Stimulated activated CD4-positive, alpha-beta T cell treated with anti-CD3 and anti-CD28 coated beads, Interleukin-2, amount 100 ng/mL, for 48 hours (primary cell): ENCODE data around the gene SEPTIN7.
"Not testable (repeated sequence)": the region's sequence is repeated elsewhere in the genome, so short reads cannot be mapped to it uniquely, and the experiment has no call there.

Experiments used
- DNase-seq, 2 donors: peaks; one replicate each; pipeline ENCODE4 v3.0.0-alpha.2; 2020

Gene SEPTIN7

DNA sequence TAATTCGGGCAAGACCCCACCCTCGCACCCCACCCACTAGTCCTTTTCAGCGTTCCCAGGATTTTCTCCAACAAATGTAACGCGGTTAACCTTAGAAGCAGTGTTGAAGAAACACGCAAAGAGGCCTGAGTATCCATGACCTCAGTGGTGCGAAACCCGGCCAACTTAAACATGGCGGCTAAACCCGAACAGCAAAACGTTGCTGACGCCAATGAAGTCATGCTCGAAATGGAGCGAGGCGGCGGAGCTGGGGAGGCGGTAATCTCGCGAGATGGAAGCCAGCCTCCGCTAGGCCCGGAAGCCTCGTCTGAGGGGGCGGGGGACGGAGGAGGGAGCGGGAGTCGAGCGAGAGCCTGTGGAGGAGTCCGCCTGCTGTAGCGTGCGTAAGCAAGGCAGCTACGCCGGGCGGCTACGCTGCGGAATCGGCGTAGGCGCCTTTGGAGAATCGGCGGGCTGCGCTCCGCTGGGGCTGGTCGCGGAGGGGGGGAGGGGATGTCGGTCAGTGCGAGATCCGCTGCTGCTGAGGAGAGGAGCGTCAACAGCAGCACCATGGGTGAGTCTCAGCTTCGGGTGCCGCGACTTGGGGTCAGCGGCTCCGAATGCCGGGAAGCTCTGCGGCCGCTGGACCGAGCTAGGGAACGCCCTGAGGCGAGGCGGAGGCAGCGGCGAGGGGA lies at the start of gene SEPTIN7:
SEPTIN7 (plus strand) TSS at position 340 of the 674 bp plus-strand sequence; CDS start at position 493, 153 bp downstream.
- peak; percentile 95 to 98 for DNase-seq

DNA sequence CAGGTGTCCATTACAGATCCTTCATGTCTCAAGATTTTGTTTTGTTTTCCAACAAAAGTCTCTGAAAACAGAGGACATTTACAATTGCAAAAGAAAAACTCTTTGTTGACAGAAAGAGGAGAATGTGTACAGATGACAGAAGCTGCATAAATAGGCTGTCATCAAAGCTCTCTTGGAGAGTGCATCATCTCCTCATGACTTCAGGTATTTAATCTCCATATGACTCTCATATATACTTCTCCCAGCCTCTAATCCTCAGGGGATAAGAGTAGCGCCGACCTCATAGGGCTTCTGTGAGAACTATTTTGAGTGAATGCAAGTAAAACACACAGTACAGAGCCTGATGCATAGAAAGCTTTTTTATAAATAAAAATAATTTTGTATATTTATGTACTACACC lies 48.1 kb upstream of the SEPTIN7 start:
- DNase-seq, result no peak

DNA sequence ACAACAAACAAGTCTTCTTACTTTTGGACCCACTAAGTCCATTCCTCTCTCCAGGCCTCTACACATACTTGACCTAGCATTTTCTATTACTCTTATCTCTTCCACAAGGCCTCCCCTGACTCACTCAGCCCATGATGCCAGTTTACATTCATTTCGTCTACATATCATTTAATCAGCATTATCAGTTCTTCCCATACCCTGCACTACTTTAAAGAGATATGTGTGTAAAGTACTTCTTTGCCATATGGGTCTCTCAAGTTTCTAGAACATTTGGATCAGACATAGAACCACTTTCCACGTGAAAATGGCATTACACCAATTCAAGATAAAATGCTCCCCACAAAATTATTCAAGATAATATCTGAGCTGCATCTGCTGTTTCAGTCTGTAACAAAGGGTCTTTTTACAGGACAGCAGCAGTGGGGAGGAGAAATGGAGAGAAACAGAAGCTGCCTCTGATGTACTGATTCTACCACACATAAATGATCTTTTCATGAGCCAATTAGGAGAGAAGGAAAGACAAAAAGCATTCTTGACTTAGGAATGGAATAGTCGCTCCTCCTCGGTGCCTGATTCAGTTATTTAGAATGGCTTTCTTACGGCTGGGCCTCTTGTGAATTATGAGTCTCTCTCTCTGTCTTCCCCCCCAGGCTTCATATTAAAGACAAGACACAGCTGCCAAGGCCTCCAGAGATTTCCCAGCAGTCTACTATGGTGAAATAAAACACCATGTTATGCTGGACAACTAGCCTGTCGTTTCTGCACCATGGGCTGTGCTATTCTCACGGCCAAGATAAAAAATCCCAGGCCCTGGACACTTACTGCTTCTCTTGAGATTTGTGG lies 46.9 kb upstream of the SEPTIN7 start:
- DNase-seq, result no peak

DNA sequence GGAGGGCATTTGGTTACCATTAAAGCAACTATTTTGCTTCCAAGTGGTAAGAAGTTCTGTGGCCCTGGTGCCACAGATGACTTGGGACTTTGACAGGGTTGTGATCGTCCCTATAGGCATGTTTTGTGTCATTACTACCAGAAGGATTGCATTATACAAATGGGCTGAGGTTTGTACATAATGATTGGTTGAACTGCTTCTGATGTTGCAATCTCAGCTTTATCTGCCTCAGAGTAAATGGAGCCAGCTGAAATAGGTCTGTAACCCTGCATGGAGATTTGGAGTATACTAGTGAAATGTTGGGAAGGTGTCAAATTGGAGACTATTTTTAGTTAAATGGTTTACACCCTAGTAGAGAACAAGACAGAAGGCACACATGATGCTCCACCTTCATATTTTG lies 46.1 kb upstream of the SEPTIN7 start:
- DNase-seq, result no peak

DNA sequence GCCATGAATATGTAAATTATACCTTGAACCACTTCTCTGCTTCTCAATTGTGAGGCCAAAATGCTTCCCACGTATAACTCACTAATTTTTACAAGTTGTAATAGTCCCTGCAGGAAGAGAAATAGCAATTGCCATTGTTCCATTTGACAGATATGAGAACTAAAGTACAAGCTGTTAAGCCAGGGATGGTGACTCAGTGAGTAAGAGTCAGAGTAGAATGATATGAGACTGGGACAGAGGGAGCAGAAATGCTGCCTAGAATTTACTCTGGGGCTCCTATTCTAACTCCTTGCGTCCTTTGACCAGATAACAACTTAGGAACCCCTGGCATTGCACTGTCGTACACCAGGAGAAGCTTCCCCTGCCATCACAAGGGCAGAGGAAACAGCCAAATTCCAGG lies 45.1 kb upstream of the SEPTIN7 start:
- no peak for DNase-seq

DNA sequence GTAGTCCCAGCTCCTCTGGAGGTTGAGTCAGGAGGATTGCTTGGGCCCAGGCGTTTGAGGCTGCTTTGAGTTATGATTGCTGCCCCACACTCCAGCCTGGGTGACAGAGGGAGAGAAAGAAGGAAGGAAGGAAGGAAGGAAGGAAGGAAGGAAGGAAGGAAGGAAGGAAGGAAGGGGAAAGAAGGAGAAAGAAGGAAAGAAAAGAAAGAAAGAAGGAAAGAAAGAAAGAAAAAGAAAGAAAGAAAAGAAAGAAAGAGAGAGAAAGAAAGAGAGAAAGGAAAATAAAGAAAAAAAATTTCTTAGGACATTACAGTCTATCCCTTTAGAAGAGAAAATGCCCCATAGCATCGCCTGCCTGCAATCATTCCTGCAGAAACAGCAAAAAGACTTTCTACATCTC lies 44.4 kb upstream of the SEPTIN7 start:
- DNase-seq, result not testable (repeated sequence)

DNA sequence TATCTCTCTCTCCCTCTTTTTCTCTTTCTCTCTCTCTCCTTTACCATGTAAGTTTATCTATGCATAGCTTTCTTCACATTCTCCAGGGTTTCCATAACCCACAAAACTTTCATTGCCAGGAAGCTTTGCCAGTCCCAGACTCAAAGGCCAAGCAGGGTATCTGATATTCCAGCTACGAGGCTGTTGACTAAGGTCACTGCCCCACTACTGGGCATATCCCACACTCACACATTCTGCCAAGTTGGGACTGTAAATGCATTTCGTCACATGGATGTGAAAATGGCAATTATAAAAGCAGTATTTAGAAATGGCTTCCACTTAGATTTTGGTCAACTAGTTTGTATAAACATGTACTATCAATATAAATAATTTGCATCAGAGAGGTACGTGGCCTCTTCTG lies 43.3 kb upstream of the SEPTIN7 start:
- no peak for DNase-seq

DNA sequence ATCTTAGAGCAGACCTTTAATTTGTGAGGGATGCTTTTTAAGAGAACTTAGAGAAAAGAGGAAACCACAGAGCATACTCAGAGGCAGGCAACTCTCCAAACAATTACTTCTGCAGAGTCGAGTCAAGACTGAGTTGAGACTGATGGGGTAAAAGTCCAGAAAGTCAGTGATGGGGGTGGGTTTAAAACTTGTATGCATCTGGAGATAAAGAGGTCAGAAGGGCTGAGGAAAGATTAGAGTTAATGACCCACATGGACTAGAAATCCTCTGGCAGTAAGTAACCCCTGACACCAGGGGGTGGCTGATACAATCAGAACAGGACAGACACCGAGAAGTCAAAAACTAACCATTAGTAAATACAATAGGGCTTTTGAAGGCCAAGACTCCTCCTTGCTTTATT lies 42.4 kb upstream of the SEPTIN7 start:
- no peak for DNase-seq

DNA sequence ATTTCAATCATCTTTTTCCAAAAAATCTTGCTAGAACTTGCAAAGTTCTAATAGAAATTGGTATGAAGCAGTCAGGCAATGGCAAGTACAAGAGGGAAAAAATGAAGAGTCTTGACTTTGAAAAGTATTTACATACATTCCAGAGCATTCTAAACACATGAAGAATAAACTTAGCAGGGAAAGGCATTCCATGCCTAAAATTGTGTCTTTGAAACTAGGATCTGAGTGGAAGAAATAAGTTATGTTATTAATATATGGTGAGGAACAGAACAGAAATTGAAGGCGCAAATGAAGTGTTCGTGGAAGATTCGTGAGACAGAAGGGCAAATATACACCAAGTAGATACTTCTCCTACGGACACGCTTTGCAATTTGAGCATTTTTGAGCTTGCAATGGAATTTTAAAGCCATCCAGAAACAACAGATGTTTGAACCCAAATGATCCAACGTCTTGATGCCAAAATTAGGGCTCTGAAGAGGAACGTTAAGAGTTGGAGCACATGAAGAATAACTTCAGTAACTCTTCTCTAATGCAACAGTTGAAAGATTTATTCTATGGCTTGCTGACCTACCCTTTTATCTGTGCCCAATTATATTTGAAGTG lies 40.6 kb upstream of the SEPTIN7 start:
- DNase-seq, result no peak

DNA sequence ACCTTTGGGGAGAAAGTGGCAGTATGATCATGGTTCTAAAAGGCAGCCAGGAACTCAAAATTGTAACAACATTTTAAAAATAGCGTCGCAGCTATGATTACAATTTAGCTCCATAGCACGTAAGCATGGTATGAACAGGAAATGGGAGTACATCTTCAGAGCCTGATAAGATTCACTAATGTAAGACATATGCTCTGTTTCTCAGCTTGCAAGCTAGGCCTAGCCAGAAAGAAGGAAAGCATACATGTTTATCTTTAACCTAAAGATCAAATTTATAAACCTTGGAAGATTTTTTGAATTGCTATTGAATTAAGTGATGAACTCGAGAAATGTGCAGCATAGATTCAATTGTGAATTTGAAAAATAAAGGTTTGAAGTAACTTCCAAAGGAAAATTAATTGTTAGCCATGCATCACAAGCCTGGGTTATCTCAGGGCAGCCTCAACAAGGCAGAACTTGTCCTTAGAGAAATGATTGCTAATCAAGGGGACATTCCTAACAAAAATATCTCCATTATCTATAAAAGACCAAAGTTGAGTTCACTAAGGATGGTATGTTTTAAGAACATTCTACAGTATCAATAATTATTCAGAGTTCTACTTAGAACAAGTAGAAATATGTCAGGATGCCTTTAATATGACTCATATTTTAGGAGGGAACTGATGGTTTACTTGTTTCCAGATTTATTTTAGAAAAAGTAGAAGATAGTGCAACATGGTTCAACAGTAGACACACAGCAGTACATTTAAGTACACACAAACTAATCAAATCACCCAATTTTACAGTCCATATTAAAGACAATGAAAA lies 38.8 kb upstream of the SEPTIN7 start:
- DNase-seq, result no peak

DNA sequence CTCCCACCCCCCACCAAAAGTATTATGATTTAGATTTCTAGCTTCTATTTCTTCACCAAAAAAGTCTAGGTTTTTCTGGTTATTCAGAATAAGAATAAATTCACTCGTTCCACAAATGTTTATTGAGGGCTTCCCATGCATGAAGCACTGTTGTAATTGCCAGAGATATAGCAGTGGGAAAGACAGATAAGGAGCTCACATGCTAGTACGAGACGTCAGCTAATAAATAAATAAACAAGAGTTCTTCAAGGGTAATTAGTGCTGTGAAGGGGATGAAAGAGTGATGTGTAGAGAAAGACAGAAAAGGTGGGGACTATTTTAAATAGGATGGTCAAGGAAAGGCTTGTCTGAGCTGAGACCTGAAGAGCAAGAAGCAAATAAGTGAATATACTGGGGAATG lies 38.1 kb upstream of the SEPTIN7 start:
- DNase-seq, result no peak

DNA sequence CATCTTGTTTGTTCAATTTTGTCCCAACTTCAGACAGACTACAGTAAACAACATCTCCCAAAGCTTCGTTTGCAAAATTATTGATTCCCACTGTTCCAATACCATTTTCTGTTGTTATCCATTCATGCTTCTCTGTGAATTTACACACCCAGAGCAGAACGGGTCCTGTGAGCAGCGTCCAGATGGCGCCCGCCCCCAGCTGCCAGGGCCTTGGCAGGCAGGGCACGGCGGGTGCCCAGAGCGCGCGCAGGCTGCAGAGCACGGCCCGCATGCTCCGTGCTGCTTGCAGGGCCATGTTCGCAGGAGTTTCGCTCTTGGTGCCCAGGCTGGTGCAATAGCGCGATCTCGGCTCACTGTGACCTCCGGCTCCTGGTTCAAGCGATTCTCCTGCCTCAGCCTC lies 32.5 kb upstream of the SEPTIN7 start:
- no peak for DNase-seq

DNA sequence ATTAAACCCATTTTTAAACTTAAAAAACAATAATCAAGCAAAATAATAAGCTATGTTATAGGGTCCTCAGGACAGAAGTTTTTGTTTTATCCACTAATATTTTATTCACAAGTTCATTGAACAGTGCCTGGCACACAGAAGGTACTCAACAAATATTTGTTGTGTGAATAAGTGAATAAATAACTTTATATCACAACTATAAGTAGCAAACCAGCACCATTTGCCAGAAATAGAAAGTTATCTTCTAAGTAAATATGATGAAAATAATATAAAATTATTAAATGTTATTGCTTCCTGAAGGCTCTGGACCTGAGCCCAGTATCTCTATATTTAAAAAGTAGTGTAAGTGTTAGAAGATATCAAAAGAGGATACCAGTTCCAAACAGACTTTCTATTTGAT lies 29.1 kb upstream of the SEPTIN7 start:
- no peak for DNase-seq

DNA sequence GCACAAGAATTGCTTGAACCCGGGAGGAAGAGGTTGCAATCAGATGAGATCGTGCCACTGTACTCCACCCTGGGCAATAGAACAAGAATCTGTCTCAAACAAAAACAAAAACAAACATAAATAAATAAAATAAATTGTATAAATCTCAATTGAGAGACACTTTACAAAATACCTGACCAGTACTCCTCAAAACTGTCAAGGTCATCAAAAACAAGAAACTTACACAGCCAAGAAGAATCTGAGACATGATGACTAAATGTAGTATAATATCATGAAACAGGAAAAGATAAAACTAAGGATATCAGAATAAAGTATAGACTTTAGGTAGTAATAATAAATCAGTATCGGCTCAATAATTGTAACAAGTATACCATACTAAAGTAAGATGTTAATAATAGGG lies 26.9 kb upstream of the SEPTIN7 start:
- no peak for DNase-seq

DNA sequence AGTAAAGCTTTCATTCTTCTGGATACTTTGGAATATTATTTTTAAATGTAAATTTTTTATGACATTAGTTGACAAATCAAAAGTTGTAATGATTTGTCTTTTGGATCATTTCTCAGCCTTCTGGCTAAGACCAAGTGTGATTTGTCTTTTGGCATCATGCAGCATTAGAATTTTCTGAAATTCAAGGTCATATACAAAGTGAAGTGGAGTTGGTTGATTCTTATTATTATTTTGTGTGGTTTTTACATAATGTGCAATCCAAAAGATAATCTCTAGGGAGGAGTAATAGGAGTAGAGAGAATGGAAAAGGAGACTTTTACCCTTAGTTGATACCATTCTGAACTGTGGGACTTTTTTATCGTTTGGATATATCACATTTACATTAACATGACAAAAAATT lies 24.2 kb upstream of the SEPTIN7 start:
- no peak for DNase-seq

DNA sequence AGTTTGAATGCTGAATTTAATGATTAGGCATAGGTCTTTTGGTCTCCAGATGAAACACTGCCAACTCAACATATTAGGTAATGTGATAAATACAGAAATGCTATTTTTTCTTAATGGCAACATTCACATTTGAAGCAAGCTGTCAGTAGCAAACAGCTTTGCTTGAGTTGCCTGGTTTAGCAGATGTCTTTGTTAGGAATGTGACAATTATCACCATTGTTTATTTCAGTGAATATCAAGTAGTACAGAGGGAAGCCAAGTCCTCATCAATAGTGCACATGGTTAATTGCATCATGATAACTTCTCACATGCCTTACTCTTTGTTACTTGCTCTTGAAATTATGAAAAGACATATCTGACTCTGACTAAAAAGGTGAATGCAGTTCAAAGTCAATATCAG lies 23.7 kb upstream of the SEPTIN7 start:
- DNase-seq, result no peak

DNA sequence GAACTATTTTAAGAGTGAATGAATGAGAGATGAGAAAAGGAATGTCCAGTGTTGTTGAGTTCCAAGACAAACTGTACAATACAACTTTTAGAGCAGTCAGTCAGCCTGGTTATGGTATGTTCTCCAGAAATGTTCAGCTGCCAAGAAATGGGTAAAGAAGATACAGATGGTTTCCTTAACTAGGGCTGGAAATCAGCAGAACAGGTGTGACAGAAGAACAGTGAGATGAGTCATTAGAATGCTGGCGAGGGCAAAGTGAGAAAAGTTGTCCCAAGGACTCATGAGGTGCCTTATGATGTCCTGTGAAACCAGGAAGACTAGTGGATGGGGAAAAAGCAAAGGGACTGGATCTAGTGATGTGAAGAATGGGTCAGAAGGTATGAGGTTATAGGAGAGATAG lies 20.8 kb upstream of the SEPTIN7 start:
- no peak for DNase-seq

DNA sequence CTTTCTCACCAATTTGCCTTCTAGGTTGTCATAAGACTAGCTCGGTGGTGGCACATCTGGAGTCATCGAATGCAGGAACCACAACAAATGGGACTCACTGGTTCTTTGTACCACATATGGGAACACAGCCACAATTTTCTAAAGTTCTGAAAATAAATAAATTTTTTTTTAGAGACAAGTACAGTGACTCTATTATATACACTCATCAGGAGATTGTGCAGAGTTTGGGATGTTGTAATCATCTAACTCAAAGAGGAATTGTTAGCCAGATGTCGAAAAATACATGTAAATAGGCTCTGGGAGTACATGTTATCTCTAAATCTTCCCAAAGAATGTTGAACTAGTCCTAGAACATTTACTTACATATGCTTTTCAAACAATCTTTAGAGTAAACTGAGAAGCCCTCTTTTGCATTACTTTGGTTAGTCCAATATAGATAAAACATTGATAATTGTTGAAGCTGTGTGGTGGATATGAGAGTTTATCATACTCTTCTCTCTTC lies 19.6 kb upstream of the SEPTIN7 start:
- DNase-seq, result no peak

DNA sequence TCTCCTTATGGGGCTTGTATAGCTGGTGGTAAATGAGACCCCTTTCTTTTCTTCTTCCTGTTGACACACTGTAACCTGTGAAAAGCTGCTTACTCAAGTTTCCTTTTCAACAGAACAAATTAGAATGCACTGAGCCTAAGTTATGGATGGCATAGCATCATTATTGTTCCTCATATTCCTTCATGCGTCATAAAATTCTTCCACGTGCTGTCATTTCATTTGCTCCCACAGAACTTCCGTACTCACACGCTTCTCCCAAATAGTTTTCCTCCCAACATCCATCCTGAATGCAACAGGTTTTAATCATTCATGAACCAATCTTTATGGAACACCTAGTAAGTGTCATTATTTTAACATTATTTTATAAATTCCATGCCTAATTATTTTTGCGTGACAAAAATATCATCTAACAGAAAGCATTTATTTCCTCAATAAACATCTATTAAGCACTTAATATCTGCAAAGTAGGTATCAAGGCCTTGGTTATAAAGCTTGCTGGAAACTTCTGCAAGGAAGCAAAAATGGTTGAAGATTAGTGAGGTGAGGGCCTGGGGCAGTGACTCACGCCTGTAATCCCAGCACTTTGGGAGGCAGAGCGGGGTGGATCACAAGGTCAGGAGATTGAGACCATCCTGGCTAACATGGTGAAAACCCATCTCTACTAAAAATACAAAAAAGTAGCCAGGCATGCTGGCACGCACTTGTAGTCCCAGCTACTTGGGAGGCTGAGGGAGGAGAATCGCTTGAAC lies 18.9 kb upstream of the SEPTIN7 start:
- DNase-seq, result no peak

DNA sequence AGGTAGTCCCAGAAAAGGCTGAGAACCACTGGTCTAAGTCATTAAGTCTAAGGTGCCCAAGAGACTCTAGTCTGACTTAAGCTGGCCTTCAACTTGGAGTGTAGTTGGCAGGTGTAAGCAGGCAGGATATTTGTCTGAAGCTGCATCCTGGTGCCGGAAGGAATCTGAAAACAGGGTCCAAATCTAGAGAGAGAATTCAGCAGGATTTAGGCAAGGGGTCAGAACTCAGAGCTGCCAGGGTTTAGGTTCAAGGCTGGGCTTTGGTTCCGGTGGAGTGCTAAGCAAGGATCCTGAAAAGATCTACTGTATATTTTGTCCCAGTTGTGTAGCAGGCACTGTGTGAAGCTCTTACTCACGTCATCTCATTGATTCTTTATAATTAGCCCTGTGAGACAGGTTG lies 16.5 kb upstream of the SEPTIN7 start:
- DNase-seq, result no peak

DNA sequence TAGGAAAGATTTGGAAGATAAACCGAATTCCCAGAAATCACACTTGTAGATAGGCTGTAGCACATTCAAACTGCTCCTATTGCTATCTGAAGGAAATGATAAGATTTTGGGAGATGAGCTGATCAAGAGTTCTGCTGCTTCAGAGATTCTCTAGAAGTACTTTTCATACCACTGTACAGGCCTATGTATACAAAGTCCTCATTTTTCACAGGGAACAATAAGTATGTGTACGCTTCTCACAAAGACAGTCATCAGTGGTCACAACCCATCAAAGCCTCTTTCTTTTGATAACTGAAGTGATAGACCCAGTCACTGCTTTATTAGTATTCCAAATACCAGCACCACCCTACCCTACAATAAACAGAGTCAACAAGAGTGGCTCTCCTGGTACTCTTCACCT lies 15.6 kb upstream of the SEPTIN7 start:
- no peak for DNase-seq

DNA sequence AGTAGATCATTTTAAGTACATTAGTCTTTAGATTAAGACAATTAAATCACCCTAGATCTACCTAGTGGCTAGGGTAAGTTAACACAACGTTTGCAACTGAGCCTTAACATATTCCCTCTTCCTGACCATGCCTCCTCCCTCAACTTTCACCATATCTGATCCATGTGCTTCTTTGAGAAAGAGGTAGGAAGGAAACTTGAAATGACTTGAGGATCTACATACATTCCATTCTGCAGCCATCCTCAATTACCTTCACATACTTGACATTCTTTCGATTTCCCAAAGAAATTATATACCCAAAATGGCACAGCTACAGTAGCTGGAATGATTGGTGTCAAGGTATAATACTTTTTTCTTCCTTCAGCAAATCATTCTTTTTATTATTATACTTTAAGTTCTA lies 12.9 kb upstream of the SEPTIN7 start:
- DNase-seq, result no peak
